Measurements from ENCODE around the gene GNG13. TPM values are rescaled to one million over a fixed set of nuclear protein-coding genes. Genes with fewer than 3 reads are reported as not detected.

Gene GNG13
- total RNA-seq, 3 donors from 2014 or later = not detected

GRCh38 chr16:824601-825000, 24.1 kb upstream of the GNG13 start:
- H3K27ac ChIP-seq = no peak overlapping the region
- DNase-seq (ENCODE audit: low spot score in 2 of 2) = no peak
- intact Hi-C loops (cut with DNase I; ENCODE audit: low total_unique reads) = no loop called here
- TF ChIP-seq POLR2A (IDR thresholded peaks at IDR 0.05) (no peak), POLR2AphosphoS5 (IDR thresholded peaks at IDR 0.05) (no peak), CTCF (IDR thresholded peaks at IDR 0.05) (no peak)
- peaks cover 4 to 7% of the 10 kb centered on the region in 2 donors for H3K4me1 ChIP-seq
- peaks cover 0 to 53% of the 10 kb centered on the region in 2 donors for H3K27me3 ChIP-seq
- no peak overlapping the region for H3K4me3 ChIP-seq
- no peaks in the 10 kb centered on the region for H3K9me3 ChIP-seq
- H3K36me3 ChIP-seq = no peaks in the 10 kb centered on the region

GRCh38 chr16:824194-824593, 23.7 kb upstream of the GNG13 start:
- H3K9me3 ChIP-seq = no peaks in the 10 kb centered on the region
- H3K27me3 ChIP-seq = peaks cover 0 to 57% of the 10 kb centered on the region in 2 donors
- H3K4me3 ChIP-seq = no peak overlapping the region
- DNase-seq (ENCODE audit: low spot score in 2 of 2) = no peak
- no peak overlapping the region for H3K27ac ChIP-seq
- intact Hi-C loops (cut with DNase I; ENCODE audit: low total_unique reads) = no loop called here
- TF ChIP-seq CTCF (IDR thresholded peaks at IDR 0.05) (no peak), POLR2A (IDR thresholded peaks at IDR 0.05) (no peak), POLR2AphosphoS5 (IDR thresholded peaks at IDR 0.05) (no peak)
- no peaks in the 10 kb centered on the region for H3K36me3 ChIP-seq
- peaks cover 4 to 7% of the 10 kb centered on the region in 2 donors for H3K4me1 ChIP-seq

- Histone ChIP-seq H3K9me3 (no peaks in the 10 kb centered on the region), H3K27ac (no peak overlapping the region), H3K4me1 (peaks cover 4 to 7% of the 10 kb centered on the region in 2 donors), H3K4me3 (no peak overlapping the region), H3K27me3 (peaks cover 0 to 65% of the 10 kb centered on the region in 2 donors), H3K36me3 (no peaks in the 10 kb centered on the region)
- TF ChIP-seq POLR2A (IDR thresholded peaks at IDR 0.05) (no peak), POLR2AphosphoS5 (IDR thresholded peaks at IDR 0.05) (no peak), CTCF (IDR thresholded peaks at IDR 0.05) (no peak)
- no peak for DNase-seq (ENCODE audit: low spot score in 2 of 2)
- intact Hi-C loops (cut with DNase I; ENCODE audit: low total_unique reads) = no loop called here
These were observed 22.4 kb upstream of the GNG13 start for GRCh38 chr16:822909-823297.

- intact Hi-C loops (cut with DNase I; ENCODE audit: low total_unique reads) = no loop called here
- peaks cover 4 to 7% of the 10 kb centered on the region in 2 donors for H3K4me1 ChIP-seq
- no peak for TF ChIP-seq POLR2AphosphoS5 (IDR thresholded peaks at IDR 0.05)
- TF ChIP-seq POLR2A (IDR thresholded peaks at IDR 0.05) = no peak
- H3K27me3 ChIP-seq = peaks cover 0 to 70% of the 10 kb centered on the region in 2 donors
- no peak overlapping the region for H3K27ac ChIP-seq
- no peak for DNase-seq (ENCODE audit: low spot score in 2 of 2)
- H3K9me3 ChIP-seq = no peaks in the 10 kb centered on the region
- H3K4me3 ChIP-seq = no peak overlapping the region
- no peaks in the 10 kb centered on the region for H3K36me3 ChIP-seq
These were observed 21.8 kb upstream of the GNG13 start for GRCh38 chr16:822174-822908.

GRCh38 chr16:821751-822150, 21.2 kb upstream of the GNG13 start:
- peaks cover 4 to 7% of the 10 kb centered on the region in 2 donors for H3K4me1 ChIP-seq
- DNase-seq (ENCODE audit: low spot score in 2 of 2) = no peak
- intact Hi-C loops (cut with DNase I; ENCODE audit: low total_unique reads) = no loop called here
- H3K9me3 ChIP-seq = no peaks in the 10 kb centered on the region
- H3K27me3 ChIP-seq = peaks cover 0 to 70% of the 10 kb centered on the region in 2 donors
- H3K36me3 ChIP-seq = no peaks in the 10 kb centered on the region
- H3K27ac ChIP-seq = no peak overlapping the region
- H3K4me3 ChIP-seq = no peak overlapping the region
- TF ChIP-seq POLR2A (IDR thresholded peaks at IDR 0.05) (no peak), POLR2AphosphoS5 (IDR thresholded peaks at IDR 0.05) (no peak), CTCF (IDR thresholded peaks at IDR 0.05) (no peak)
